HG03439 (cell line): ENCODE measurements around the gene POU2AF1.

Source experiments
- ATAC-seq: cut with Tn5 transposase; IDR thresholded peaks from one replicate; pipeline ENCODE4 v1.9.1; 2021; ENCODE audit warnings: mild to moderate bottlenecking, moderate library complexity; ENCODE audit not compliant: unreplicated experiment

The POU2AF1 gene

DNA sequence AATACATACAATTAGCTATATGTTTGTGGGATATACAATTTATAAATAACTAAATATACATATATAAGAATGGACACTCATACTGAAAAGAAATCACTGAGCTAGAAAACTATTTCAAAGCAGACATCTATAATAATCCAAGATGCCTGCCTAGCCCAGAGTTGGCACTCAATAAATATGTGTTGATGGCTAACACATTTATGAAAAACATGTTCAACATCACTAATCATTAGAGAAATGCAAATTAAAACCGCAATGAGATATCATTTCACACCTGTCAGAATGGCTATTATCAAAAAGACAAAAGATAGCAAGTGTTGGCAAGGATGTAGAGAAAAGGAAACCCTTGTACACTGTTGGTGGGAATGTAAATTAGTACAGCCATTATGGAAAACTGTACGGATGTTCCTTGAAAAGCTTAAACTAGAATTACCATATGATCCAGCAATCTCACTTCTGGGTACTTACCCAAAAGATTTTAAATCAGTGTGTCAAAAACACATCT, 29.8 kb downstream of the POU2AF1 start:
- no peak for ATAC-seq

DNA sequence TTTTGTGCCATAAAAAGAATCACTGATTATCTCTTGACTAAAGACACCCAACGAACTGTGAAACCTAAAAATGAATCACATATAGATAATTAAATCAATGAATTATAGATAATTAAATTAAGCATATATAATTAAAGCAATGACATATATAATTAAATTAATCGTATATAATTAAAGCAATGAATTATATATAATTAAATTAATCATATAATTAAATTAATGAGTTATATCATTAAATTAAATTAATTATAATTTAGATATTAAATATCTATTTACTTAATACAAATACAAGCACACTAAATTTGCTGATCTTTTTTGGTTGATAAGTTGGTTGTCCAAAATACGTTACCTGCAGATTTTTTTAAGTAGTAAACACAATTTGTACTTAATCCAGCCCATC, 30.9 kb downstream of the POU2AF1 start:
- ATAC-seq, result no peak

DNA sequence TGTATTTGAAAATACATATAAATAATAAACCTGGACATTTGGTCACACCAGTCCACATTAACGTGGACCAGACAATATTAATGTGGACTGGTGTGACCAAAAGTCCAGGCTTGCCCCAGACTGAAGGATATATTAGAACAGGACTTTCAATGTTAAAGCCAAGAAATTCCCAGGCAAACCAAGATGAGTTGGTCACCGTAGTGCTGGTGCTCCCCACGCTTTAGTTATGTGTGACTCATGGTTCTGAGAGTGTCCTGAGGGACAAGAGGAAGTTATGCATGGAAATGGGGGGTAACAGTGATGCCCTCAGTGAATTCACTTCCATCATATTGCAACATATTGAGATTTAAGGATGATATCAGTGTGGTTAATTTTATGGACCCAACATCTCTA, 31.4 kb downstream of the POU2AF1 start:
- ATAC-seq, result no peak

DNA sequence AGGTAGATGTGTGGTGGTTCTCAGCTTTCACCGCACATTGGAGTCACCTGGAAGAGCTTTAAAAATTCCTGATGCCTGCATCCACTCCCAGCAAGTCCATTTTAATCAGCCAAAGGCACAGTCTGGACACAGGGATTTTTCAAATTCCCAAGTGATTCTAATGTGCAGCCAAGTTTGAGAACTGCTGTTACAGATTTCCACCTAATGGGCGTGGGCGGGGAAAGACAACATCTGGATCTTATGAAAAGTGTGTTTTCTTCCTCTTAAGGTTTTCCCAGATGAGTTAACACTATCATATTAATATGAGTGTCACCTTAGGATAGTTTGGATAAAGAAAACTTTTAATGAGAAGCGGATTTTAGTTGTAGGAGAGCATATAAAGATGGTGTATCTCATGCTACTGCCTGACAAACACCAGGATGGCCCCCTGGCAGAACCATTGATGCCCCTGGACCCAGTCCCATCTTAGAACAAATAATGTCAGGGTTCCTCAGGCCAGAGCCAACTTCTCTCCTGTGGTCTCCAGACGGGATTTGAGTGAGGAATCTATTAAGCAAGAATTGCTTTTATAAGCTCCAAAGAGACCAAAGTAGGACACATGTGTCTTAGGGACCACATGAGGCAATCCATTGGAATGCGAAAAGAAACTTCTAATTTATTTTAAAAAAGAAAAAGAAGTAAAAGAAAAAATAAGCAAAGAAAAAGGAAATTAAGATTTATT, 31.9 kb downstream of the POU2AF1 start:
- no peak for ATAC-seq

DNA sequence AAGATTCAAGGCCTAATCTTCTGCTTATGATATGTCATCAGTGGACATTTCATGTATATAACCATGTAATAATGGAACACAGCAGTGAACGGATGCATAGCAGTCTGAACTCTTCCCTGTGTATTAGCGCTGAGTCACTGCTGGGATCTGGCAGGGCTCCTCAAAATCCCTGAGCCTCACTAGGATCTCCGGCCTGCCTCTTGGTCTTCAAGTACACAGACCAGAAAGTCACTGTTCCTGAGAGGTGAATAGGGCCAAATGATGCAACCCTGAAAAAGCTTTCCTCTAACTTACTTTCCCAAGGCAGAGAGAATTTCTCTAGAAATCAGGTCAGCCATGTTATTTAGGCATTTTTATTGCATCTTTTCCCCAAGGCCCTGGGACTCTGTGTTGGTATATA, 35.0 kb downstream of the POU2AF1 start:
- no peak for ATAC-seq

DNA sequence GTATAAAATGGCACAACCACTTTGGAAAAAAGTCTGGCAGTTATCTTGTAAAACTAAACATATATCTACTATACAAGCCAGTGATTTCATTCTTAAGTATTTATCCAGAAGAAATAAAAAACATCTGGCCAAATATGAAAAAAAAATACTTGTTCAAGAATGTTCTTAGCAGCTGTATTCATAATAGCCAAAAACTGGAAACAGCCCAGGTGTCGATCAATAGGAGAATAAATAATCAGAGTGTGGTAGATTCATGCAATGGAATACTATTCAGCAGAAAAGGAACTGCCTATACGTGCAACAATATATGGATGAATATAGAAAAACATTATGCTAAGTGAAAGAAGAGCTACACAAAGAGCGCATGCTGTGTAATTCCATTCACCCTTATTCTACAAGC, 36.7 kb downstream of the POU2AF1 start:
- ATAC-seq, result no peak

DNA sequence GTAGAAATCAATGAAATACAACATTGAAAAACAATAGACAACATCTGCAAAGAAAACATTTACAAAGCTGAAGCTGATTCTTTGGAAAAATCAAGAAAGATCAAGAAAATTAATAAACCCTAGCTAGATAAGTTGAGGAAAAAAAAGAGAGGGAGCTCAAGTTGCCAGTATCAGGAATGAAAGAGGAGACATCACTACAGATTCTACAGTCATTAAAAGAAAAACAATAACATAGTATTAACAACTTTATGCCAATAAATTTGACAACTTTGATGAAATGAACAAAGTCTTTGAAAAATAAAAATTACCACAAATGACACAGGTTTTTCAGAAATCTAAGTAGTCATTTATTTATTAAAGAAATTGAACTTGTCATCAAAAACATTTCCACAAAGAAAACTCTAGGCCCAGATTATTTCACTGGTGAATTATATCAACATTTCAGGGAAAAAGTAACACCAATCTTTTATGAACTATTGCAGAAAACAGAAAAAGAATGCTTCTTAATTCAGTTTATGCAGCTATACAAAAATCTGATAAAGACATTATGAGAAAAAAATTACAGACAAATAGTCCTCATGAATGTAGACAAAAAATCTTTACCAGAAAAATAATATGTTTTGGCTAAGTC, 39.2 kb downstream of the POU2AF1 start:
- ATAC-seq, result no peak

DNA sequence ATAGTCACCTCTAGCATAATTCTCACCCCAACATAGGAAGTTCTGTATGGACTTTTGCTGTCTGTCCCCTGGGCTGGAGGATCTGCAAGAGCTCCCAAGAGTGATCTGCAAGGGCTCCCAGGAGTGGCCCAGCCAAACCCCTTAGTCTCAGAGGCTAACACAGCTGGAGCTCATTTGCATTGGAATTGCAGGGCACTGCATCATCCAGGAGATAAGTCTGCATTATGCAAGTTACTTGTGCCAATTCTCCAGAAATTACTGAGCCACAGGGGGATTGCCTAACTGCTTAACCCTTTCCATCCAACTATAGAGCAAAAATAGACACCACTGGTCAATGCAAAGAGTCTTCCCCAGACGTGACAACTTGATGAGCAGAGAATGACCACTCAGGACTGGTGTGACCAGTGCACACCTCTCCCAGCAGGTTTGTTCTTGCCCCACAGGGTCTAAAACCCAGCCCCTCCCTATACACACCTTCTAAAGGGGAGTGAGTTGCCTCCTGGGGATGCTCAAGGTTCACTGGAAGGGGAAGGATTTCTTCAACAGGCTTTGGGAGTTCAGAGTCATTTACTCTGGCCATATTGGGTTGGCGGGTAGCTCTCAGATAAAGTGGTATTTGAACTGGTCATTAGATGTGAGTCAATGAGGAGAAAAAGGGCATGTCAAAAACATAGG, 42.4 kb downstream of the POU2AF1 start:
- no peak for ATAC-seq

DNA sequence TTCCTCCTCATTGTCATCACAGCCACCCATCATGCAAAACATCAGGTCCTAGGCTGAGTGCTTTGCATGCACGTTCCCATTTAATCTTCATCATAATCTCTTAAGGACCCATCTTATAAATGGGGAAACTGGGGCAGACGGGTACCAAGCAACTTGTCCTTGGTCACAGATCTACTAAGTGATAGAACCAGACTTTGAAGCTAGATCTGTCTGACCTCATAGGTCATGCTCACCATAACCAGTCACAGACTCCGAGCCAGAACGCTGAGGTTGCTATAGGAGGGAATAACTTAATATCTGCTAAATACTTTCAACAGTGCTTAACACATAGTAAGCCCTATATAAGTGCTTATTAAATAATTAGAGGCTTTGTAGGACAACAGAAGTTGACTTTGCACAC, 43.0 kb downstream of the POU2AF1 start:
- no peak for ATAC-seq

DNA sequence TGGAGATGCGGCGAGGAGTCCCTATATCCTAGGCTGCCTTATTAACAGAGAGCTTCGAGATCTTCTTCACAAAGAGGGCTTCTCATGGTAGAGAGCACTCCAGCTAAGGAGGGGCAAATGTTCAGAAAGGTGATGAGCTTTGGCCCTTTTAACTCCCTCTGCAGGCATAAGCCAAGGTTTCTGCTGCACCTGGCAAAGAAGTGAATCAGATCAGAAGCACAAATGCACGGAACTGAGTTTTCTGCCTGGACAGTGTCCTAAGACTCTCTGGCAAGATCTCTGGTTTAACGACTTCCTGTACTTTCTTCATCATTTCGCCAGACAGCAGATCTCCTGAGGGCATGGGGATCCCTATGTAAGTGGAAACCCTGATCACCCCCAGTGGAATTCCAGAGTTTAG, 43.5 kb downstream of the POU2AF1 start:
- no peak for ATAC-seq

DNA sequence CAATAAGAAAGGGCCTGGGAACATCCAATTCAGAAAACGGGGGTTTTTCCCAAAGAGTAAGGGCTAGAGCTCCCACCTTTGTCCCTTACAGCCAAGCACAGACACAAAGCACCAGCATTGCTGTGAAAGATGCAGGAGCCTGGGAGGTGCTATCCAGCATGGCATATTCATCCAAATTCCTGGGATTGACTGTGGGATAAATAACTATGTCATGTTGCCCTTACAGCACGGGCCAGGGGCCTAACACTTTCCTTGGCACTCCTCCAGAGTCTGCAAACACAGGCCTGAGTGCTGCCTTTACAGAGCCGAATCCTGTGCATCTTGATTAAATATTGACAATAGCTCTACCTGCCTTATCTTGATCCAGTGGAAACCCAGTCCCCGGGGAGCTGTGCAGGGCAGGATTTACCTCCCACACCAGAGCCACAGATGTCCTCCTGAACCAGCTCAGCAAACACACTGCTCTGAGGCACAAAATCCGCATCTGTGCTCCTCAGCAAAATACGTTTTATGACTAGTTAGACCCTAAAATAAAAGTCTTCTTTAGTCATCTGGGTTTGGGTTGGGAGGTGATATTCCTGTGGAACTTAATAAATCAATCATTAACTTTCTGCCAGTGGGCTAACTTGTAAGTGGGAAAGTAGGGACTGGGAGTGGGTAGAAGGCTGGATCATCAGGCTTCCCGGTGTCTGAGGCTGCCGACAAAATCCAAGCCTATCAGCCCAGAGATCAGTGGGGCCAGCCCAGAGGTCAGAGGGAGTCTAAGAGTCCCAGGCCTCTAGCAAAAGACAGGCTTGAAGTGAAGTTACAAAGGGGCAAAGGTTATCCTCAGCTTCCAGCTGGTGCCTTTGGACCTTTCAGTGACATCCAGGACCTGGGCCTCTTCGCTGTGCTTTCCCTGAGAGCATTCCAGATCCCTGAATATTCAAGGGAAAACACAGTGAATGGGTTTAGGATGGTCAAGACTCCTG, 44.3 kb downstream of the POU2AF1 start:
- no peak for ATAC-seq

DNA sequence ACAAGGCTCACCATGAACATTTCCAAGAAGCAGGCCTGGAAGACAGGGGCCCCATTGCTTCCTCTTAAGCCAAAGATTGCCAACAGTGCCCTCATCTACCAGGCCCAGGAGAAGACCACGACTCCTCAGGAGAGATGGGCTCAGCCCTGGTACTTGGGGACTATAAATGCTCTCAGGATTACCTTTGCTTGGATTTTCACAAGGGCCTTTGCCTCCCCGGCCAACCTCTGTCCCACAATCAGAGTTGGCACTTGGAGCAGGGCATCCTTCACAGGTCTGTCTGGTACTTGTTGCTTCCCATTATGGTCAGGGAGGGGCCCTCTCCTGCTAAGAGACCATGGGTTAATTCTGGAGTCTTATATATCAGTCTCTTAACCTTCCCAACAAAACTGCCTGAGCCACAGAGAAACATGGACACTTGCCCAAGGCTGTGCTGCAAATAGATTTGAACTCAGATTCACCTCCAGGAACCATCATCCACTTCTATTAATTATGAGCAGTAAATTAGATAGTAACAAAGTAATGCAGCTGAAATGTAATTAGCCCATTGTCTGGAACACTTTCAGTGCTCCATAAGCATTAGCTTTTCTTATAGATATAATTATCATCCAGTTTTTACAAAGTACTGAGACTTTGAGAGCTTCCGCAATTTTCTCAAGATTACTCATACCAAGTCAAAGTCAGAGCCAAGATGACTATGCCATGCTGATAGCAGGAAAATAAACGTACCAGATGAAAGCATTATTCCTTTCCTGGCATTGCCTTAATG, 47.2 kb downstream of the POU2AF1 start:
- ATAC-seq, result no peak

DNA sequence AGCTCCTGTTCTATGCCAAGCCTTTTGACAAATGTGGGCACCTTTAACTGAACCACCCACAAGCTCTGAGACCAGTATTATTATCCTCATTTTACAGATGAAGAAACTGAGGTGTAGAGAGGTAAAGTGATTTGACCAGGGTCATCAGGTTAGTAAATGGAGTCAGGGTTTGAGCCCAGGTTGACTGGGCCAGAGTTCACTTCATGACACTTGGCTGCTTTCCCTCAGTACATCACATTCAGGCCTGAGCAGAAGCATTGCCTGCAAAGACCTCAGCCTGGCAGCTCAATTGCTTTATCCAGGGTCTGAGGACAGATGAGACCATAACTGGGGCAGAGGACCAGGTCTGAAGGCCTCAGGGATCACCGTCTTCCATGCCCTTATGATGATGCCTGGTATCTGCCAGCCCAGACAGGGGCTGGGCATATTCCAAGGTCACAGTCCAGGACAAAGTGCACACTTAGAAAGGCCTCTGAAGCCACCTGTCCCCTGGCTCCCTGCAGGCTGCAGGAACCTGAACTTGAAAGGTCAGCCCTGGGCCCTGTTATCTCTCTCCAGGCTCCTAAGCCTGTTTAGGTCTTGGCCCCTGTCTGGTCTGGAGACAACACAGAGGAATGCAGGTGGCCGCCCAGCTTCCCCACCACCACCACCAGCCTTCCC, 48.7 kb downstream of the POU2AF1 start:
- ATAC-seq, result no peak

DNA sequence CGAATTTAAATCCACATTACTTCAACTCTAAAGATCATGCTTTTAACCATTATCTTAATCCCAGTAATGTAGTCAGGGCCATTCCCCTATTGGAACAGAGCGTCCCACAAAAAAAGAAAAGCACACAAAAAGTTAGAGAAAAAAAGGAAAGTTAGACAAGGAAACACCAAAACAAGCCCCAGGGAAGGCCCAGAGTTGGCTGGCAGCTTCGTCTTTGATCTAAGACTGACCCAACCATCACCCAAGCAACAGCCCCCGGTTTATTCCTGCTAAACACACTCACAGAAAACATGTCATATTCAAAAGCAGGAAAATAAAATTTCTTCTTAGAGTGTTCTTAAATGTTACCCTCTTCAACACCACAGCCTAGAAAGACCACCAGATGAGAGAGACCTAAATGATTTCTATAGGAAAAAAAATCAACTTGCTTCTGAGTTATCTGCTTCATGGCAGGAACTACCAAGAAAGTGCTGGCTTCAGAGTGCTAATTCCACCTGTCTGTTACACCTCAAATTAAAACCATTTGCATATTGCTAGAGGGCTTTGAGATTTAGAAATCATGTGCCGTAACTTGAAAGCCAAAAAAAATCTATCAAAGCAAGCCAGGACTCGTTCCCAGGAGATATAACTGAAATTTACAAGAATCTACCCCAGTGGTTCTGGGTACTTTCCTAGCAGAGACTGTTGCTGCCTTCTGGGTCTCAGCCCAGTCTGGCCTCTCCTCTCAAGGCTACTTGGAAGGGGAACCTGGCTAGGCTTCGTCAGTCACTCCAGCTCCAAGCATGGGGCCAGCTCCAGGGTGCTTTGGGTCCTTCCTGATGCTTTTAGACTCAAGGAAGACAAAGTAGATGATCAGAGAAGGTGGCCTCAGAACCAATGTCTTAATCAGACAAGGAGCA, 49.5 kb downstream of the POU2AF1 start:
- no peak for ATAC-seq

DNA sequence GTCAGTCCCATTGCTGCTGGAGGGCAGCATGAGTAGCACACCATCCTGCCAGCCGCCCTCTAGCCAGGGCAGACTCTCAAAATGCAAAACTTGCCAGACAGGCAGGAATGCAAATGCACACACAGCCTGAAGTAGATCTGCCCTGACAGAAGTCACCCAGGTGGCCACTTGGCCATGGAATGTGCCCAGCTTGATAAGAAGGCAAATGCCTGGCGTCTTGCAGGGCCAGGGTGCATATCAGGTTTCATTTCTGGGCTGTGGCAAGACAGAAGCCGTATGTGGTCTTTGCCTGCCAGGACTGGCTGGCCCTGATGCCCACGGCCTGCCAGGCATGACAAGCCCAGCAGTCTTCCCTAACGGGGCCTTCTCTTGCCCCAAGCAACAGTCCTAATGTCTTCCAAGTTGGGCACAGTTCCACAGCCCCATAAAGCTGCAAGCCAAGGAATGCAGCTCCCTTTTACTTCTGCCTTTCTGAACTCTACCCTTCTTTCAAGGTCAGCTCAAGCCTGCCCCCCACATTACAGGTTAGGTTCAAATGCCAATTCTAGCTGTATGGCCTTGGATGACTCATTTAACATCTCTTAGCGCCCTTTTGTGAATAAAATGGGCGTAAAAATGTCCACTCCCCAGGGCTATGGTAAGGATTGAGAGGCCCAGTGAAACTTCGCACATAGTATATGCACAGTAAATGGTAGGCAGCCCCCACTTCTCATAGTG, 51.0 kb downstream of the POU2AF1 start:
- ATAC-seq, result no peak

DNA sequence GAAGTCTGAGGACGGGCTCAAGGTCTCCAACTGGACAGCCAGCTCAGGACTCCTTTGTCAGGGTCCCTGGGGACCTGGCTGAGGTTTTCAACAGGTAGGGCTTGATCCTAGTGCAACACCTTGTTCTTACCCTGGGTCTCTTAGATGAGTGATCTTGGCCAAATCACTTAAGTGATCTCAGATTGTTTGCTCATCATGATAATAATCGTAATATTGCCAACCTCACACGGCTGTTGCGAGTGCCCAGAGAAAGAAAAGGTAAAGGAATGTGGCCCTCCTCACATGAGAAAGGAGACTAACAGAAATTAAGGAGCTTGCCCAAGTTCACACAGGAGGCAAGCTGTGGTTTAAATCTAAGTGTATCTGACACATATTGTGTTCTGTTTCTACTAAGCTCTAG, 52.3 kb downstream of the POU2AF1 start:
- no peak for ATAC-seq

DNA sequence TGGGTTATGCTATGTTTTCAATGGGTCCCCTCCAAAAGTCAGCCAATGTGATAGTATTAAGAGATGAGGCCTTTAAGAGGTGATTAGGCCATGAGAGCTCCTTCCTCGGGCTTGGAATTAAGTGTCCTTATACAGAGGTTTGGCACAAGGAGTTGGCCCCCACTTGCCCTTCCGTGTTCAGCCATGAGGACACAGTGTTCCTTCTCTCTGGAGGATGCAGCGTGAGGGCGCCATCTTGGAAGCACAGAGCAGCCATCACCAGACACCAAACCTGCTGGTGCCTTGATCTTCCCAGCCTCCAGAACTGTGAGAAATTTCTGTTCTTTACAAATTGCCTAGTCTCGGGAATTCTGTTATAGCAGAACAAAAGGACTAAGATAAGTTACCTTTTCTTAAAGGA, 53.8 kb downstream of the POU2AF1 start:
- no peak for ATAC-seq

DNA sequence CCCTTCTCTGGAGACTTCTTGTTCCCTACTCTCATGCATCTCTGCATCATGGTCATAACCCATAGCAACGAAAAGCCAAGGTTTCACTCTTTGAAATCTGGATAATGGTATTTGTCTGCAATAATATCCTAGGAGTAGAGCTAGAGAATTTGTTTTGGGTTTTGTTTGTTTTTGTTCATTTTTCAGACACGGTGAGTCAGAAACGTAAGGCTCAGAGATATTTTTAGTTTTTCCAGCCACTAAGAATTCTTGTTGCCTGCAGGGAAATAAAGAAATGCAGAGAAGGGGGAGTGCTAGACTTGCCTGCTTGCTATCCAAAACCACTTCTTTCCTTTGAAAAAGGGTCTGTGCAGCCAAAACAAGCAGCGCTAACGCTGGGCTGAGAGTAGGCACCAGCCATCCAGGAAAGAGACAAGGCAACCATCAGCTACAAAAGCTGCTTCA, 54.8 kb downstream of the POU2AF1 start:
- no peak for ATAC-seq
